Measurements from ENCODE around the gene CYB561A3. TPM values are rescaled to one million over a fixed set of nuclear protein-coding genes. Genes with fewer than 3 reads are reported as not detected.

CYB561A3 gene
- total and polyA plus RNA-seq, 2 experiments from 2014 or later: 9.8 to 30.8 TPM

DNA sequence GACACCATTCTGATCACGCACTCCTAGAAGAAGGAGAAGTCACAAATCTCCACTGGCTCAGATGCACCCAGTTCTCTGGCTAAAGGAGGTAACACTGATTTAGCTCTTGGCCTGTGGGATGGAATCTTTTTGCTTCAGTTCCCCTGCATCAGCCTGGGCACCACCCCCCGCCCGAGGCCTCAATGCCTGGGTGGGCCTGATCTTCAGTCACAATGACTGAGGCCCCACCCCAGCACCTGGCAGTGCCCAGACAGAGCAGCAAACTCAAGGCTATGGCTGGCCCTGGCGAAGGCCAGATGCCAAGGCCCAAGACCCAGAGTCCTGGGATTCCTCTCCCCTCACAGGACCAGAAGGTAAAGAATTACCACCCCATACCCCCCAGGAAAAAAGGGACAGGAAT is 5.0 kb downstream of the CYB561A3 start:
- Histone ChIP-seq H3K27me3 (ENCODE audit: insufficient read depth) (no peaks in the 10 kb centered on the region), H3K9me2 (ENCODE audit: insufficient read depth) (no peaks in the 10 kb centered on the region), H3K4me1 (ENCODE audit: insufficient read depth) (peaks cover 7% of the 10 kb centered on the region), H4K20me1 (replicated peaks; ENCODE audit: insufficient read depth) (0 out of 2 replicates have a peak, but pooled peaks cover 4% of the 10 kb centered on the region), H3K79me2 (replicated peaks; ENCODE audit: insufficient read depth) (peaks cover 16% of the 10 kb centered on the region), H3K4me3 (no peak overlapping the region), H3F3A (replicated peaks; ENCODE audit: low read depth) (no peaks in the 10 kb centered on the region; the same call in 1 of the 2 replicates), H3K4me2 (no peak overlapping the region), H3K27ac (ENCODE audit: low read depth) (no peak overlapping the region), H3K36me3 (ENCODE audit: insufficient read depth) (no peaks in the 10 kb centered on the region), H2AFZ (no peak overlapping the region)
- no peak overlapping the region for H3K27ac Mint-ChIP-seq
- no peaks in the 10 kb centered on the region for H3K27me3 Mint-ChIP-seq (ENCODE audit: insufficient read depth, low read depth, poor library complexity)
- peaks cover 9% of the 10 kb centered on the region for H3K4me1 Mint-ChIP-seq
- H3K9me3 Mint-ChIP-seq: no peaks in the 10 kb centered on the region
- DNase-seq (ENCODE audit: low spot score) (no peak), ATAC-seq (no peak)
- TF ChIP-seq, protein P1, sequence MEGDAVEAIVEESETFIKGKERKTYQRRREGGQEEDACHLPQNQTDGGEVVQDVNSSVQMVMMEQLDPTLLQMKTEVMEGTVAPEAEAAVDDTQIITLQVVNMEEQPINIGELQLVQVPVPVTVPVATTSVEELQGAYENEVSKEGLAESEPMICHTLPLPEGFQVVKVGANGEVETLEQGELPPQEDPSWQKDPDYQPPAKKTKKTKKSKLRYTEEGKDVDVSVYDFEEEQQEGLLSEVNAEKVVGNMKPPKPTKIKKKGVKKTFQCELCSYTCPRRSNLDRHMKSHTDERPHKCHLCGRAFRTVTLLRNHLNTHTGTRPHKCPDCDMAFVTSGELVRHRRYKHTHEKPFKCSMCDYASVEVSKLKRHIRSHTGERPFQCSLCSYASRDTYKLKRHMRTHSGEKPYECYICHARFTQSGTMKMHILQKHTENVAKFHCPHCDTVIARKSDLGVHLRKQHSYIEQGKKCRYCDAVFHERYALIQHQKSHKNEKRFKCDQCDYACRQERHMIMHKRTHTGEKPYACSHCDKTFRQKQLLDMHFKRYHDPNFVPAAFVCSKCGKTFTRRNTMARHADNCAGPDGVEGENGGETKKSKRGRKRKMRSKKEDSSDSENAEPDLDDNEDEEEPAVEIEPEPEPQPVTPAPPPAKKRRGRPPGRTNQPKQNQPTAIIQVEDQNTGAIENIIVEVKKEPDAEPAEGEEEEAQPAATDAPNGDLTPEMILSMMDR (conservative IDR thresholded peaks at IDR 0.05; ENCODE audit: low read depth in 2 of 2): no peak
- TF ChIP-seq ZNF331 (CRISPR knock-in tag; IDR thresholded peaks at IDR 0.05; ENCODE audit: low read depth): no peak
- TF ChIP-seq ZNF462 (CRISPR knock-in tag; IDR thresholded peaks at IDR 0.05): no peak
- TF ChIP-seq REST (IDR thresholded peaks at IDR 0.05; ENCODE audit: unreplicated experiment): no peak
- TF ChIP-seq NANOG (IDR thresholded peaks at IDR 0.05; ENCODE audit: borderline replicate concordance): no peak
- TF ChIP-seq EZH2 (IDR thresholded peaks at IDR 0.05; ENCODE audit: low read depth, unreplicated experiment): no peak
- TF ChIP-seq STAT1 (IDR thresholded peaks at IDR 0.05; ENCODE audit: unreplicated experiment): no peak
- TF ChIP-seq ZNF114 (CRISPR knock-in tag; IDR thresholded peaks at IDR 0.05): no peak
- TF ChIP-seq POLR2AphosphoS5 (IDR thresholded peaks at IDR 0.05; ENCODE audit: low read depth): no peak
- TF ChIP-seq CREB1 (CRISPR knock-in tag; IDR thresholded peaks at IDR 0.05; ENCODE audit: low read depth): no peak
- no peak for TF ChIP-seq ETS1 (IDR thresholded peaks at IDR 0.05)
- no peak for TF ChIP-seq EZH2phosphoT487 (IDR thresholded peaks at IDR 0.05; ENCODE audit: unreplicated experiment)
- no peak for TF ChIP-seq JUNB (IDR thresholded peaks at IDR 0.05; ENCODE audit: unreplicated experiment)
- H3K4me3 Mint-ChIP-seq: no peak overlapping the region
- peaks cover 11% of the 10 kb centered on the region for H3K36me3 Mint-ChIP-seq (ENCODE audit: low read depth)

Data from GM23338 (cell line).